Breast epithelium (tissue), 4 donors: Measurements from ENCODE around the gene SOX8. TPM values are rescaled to one million over a fixed set of nuclear protein-coding genes. Genes with fewer than 3 reads are reported as not detected.

ENCODE experiments used
- DNase-seq, 2 donors: peaks; one replicate each; pipeline ENCODE4 v3.0.0-alpha.2; 2019; ENCODE audit warnings: low spot score in 2 of 2
- H3K27ac ChIP-seq, 2 donors: fragments of 200-600 bp; sonication (generic) in 1 of 2; one replicate each; pipeline ENCODE4 v1.5.1; 2016 to 2019; ENCODE audit warnings: mild to moderate bottlenecking in 1 of 2
- H3K27me3 ChIP-seq, 2 donors: fragments of 200-600 bp; sonication (generic) in 1 of 2; one replicate each; pipeline versions ENCODE4 v1.5.1 to v1.6.0; 2017 to 2019; ENCODE audit warnings: control low read depth in 1 of 2, mild to moderate bottlenecking in 1 of 2
- H3K36me3 ChIP-seq: fragments of 200-600 bp; one replicate; pipeline ENCODE4 v1.5.1; 2019
- H3K4me1 ChIP-seq, 2 donors: fragments of 200-600 bp; sonication (generic); one replicate each; pipeline ENCODE4 v1.5.1; 2016 to 2019; ENCODE audit warnings: control low read depth in 1 of 2
- H3K4me3 ChIP-seq, 3 donors: fragments of 200-600 bp; sonication (generic); 1 replicate in 2 of 3; 2 replicates in 1 of 3; pipeline ENCODE4 v1.5.1; 2016 to 2019; ENCODE audit warnings: mild to moderate bottlenecking in 3 of 3, moderate library complexity in 2 of 3
- H3K9me3 ChIP-seq, 2 donors: fragments of 200-600 bp; sonication (generic) in 1 of 2; one replicate each; pipeline ENCODE4 v1.5.1; 2016 to 2019; ENCODE audit warnings: control low read depth in 1 of 2
- CTCF ChIP-seq, 3 donors: fragments of 450-650 bp; IDR thresholded peaks; one replicate each; pipeline ENCODE4 v1.5.1; 2016 to 2017; ENCODE audit warnings: antibody characterized with exemption in 3 of 3, mild to moderate bottlenecking in 3 of 3, moderate library complexity in 3 of 3
- POLR2A ChIP-seq: fragments of 450-650 bp; IDR thresholded peaks from one replicate; pipeline ENCODE4 v1.6.1; 2016; ENCODE audit warnings: antibody characterized with exemption, mild to moderate bottlenecking, moderate library complexity
- POLR2AphosphoS5 ChIP-seq, 3 donors: sonication (generic); formaldehyde crosslinking; IDR thresholded peaks; one replicate each; pipeline ENCODE4 v1.6.1; 2017; ENCODE audit warnings: antibody characterized with exemption in 3 of 3
- intact Hi-C: fragments of 100-400 bp; cut with DNase I; formaldehyde crosslinking; loops from one replicate; pipeline ENCODE4 v1.15.1; 2023; ENCODE audit warnings: low total_unique reads
- total RNA-seq, 3 donors: library from RNA; depleted of rRNA; stranded (reverse); fragments of >200 nt; gene quantifications; one replicate each; pipeline ENCODE4 v1.1.0, GENCODE V29; 2016

Gene SOX8
- total RNA-seq, 3 donors from 2014 or later: 0.32 to 6.6 (median 1.3) TPM

DNA sequence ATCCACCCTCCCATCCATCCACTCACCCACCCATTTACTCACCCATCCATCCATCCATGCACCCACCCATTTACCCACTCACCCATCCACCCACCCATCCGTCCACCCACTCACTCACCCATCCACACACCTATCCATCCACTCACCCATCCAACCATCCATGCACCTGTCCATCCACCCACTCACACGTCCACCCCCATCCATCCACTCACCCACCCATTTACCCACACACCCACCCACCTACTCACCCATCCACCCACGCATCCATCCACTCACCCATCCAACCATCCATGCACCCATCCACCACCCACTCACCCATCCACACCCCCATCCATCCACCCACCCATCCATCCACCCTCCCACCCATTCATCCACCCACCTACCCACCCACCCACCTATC, 12.2 kb downstream of the SOX8 start:
- Histone ChIP-seq H3K36me3 (no peaks in the 10 kb centered on the region), H3K27ac (no peak overlapping the region), H3K4me1 (no peaks in the 10 kb centered on the region), H3K27me3 (peaks cover 0 to 25% of the 10 kb centered on the region in 2 donors), H3K9me3 (peaks cover 17 to 19% of the 10 kb centered on the region in 2 donors), H3K4me3 (no peak overlapping the region)
- DNase-seq: no peak
- TF ChIP-seq CTCF (IDR thresholded peaks at IDR 0.05) (no peak), POLR2AphosphoS5 (IDR thresholded peaks at IDR 0.05) (no peak), POLR2A (no peak)
- intact Hi-C loops: no loop called here

DNA sequence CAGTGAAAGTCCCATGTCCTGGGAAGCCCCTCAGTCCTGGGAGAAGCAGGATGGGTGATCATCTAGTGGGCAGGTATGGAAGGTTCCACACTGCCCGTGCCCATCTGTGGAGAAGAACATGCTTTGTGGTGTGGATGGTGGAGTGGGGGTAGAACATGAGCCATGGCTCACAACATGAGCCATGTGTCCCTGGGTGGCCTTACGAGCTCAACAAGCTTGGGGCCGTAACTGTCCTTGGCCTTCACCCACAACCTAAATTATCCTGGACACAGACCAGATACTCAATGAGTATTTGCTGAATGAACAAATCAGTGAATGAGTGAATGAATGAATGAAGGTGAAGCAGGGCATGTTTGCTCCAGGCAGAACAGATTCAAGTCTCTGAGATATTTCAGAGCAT, 13.5 kb downstream of the SOX8 start:
- no peaks in the 10 kb centered on the region for H3K4me1 ChIP-seq
- H3K27me3 ChIP-seq: peaks cover 0 to 37% of the 10 kb centered on the region in 2 donors
- peaks cover 17 to 19% of the 10 kb centered on the region in 2 donors for H3K9me3 ChIP-seq
- no peak overlapping the region for H3K27ac ChIP-seq
- no peak overlapping the region for H3K4me3 ChIP-seq
- no peak for DNase-seq
- no peak for TF ChIP-seq POLR2AphosphoS5 (IDR thresholded peaks at IDR 0.05)
- no peak for TF ChIP-seq POLR2A
- no peak for TF ChIP-seq CTCF (IDR thresholded peaks at IDR 0.05)
- no peaks in the 10 kb centered on the region for H3K36me3 ChIP-seq
- intact Hi-C loops: no loop called here

- Histone ChIP-seq H3K4me1 (no peaks in the 10 kb centered on the region), H3K4me3 (no peak overlapping the region), H3K27ac (no peak overlapping the region), H3K36me3 (no peaks in the 10 kb centered on the region), H3K27me3 (peaks cover 0 to 33% of the 10 kb centered on the region in 2 donors), H3K9me3 (peaks cover 17 to 19% of the 10 kb centered on the region in 2 donors)
- no peak for DNase-seq
- TF ChIP-seq POLR2AphosphoS5 (IDR thresholded peaks at IDR 0.05): no peak
- no peak for TF ChIP-seq CTCF (IDR thresholded peaks at IDR 0.05)
- no peak for TF ChIP-seq POLR2A
- intact Hi-C loops: no loop called here
Observed at GRCh38 chr16:995783-996182, 14.2 kb downstream of the SOX8 start.

DNA sequence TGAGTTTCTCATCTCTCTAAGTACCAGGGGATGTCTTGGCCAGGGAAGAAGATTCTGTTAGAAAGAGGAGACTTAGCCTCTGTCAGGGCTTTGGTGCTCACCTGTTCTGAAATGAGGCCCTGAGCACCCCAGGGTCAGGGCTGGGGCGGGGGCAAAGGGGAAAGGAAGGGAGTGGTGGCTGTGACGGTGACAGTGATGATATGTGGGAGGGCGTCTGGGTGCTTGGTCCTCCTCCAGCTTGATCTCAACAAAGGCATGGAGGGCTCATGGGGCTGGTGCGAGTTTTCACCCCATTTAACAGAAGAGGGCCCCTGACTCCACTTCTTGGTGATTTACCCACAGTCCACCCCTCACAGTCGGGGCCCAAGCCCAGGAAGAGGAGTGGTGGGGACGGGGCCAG, 15.1 kb downstream of the SOX8 start:
- H3K36me3 ChIP-seq: no peaks in the 10 kb centered on the region
- intact Hi-C loops: no loop called here
- DNase-seq: no peak
- H3K27me3 ChIP-seq: peaks cover 0 to 34% of the 10 kb centered on the region in 2 donors
- H3K4me1 ChIP-seq: no peaks in the 10 kb centered on the region
- no peak overlapping the region for H3K4me3 ChIP-seq
- H3K9me3 ChIP-seq: peaks cover 19 to 20% of the 10 kb centered on the region in 2 donors
- no peak overlapping the region for H3K27ac ChIP-seq
- TF ChIP-seq POLR2A (no peak), CTCF (IDR thresholded peaks at IDR 0.05) (no peak), POLR2AphosphoS5 (IDR thresholded peaks at IDR 0.05) (no peak)

- peak overlapping the region in 2 of 3 donors; percentile 40 to 59 for H3K4me3 ChIP-seq
- H3K4me1 ChIP-seq: no peaks in the 10 kb centered on the region
- TF ChIP-seq POLR2A (no peak), POLR2AphosphoS5 (IDR thresholded peaks at IDR 0.05) (no peak), CTCF (IDR thresholded peaks at IDR 0.05) (no peak)
- H3K27ac ChIP-seq: peak overlapping the region; percentile 68 to 73
- peaks cover 0 to 32% of the 10 kb centered on the region in 2 donors for H3K27me3 ChIP-seq
- no peaks in the 10 kb centered on the region for H3K36me3 ChIP-seq
- intact Hi-C loops: no loop called here
- H3K9me3 ChIP-seq: peaks cover 19 to 20% of the 10 kb centered on the region in 2 donors
- peak in 1 of 2 donors; percentile 79 for DNase-seq
Observed at GRCh38 chr16:997440-998051, 16.0 kb downstream of the SOX8 start.
